Measurements from ENCODE around the gene RCC2. TPM values are rescaled to one million over a fixed set of nuclear protein-coding genes. Genes with fewer than 3 reads are reported as not detected.
"Not testable (repeated sequence)": the region's sequence is repeated elsewhere in the genome, so short reads cannot be mapped to it uniquely, and the experiment has no call there.

The RCC2 gene
- total RNA-seq, 1 donor from 2014 or later = 10.9 TPM

DNA sequence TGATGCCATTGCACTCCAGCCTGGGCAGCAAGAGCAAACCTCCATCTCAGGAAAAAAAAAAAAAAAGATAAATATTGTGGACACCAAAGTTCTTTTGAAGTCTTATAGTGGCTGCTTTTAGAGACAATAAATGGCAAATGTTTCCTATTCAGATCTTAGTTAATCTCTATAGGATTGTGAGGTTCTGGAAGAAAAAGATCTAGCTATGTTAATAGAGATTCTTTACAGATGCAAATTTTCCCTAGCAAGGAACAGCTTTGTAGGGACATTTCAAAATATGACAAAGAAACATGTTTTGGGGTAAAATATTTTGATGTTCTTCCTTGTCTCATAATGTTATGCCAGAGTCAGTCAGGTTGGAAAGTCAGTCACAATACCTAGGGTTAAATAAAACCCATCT, 24.5 kb upstream of the RCC2 start:
- TF ChIP-seq, protein P1, sequence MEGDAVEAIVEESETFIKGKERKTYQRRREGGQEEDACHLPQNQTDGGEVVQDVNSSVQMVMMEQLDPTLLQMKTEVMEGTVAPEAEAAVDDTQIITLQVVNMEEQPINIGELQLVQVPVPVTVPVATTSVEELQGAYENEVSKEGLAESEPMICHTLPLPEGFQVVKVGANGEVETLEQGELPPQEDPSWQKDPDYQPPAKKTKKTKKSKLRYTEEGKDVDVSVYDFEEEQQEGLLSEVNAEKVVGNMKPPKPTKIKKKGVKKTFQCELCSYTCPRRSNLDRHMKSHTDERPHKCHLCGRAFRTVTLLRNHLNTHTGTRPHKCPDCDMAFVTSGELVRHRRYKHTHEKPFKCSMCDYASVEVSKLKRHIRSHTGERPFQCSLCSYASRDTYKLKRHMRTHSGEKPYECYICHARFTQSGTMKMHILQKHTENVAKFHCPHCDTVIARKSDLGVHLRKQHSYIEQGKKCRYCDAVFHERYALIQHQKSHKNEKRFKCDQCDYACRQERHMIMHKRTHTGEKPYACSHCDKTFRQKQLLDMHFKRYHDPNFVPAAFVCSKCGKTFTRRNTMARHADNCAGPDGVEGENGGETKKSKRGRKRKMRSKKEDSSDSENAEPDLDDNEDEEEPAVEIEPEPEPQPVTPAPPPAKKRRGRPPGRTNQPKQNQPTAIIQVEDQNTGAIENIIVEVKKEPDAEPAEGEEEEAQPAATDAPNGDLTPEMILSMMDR (IDR thresholded peaks at IDR 0.05; ENCODE audit: borderline replicate concordance) = no peak
- DNase-seq = no peak
- no peaks in the 10 kb centered on the region for H3K4me1 ChIP-seq
- intact Hi-C loops (cut with micrococcal nuclease) = no loop called here
- no peak overlapping the region for H3K27ac ChIP-seq (replicated peaks)
- H3K9me3 ChIP-seq (replicated peaks) = no peaks in the 10 kb centered on the region
- no peak overlapping the region for H3K4me3 ChIP-seq
- no peaks in the 10 kb centered on the region for H3K36me3 ChIP-seq
- peaks cover 34% of the 10 kb centered on the region for H3K27me3 ChIP-seq (ENCODE audit: low read depth)

DNA sequence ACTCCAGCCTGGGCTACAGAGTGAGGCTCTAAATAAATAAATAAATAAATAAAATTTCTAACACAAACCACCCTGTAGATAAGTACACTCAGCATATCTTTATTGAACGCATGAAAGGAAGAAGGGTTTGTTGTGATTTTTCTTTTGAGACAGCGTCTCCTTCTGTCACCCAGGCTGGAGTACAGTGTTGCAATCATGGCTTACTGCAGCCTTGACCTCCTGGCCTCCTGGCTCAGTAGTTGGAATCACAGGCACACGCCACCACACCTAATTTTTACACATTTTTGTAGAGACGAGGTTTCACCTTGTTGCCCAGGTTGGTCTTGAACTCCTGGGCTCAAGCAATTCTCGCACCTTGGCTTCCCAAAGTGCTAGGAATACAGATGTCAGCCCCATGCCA, 23.2 kb upstream of the RCC2 start:
- TF ChIP-seq, protein P1 (IDR thresholded peaks at IDR 0.05; ENCODE audit: borderline replicate concordance) = no peak
- H3K9me3 ChIP-seq (replicated peaks) = no peaks in the 10 kb centered on the region
- intact Hi-C loops (cut with micrococcal nuclease) = no loop called here
- H3K36me3 ChIP-seq = no peaks in the 10 kb centered on the region
- H3K4me3 ChIP-seq = no peak overlapping the region
- no peaks in the 10 kb centered on the region for H3K4me1 ChIP-seq
- DNase-seq = no peak
- H3K27ac ChIP-seq (replicated peaks) = no peak overlapping the region
- H3K27me3 ChIP-seq (ENCODE audit: low read depth) = peaks cover 30% of the 10 kb centered on the region

DNA sequence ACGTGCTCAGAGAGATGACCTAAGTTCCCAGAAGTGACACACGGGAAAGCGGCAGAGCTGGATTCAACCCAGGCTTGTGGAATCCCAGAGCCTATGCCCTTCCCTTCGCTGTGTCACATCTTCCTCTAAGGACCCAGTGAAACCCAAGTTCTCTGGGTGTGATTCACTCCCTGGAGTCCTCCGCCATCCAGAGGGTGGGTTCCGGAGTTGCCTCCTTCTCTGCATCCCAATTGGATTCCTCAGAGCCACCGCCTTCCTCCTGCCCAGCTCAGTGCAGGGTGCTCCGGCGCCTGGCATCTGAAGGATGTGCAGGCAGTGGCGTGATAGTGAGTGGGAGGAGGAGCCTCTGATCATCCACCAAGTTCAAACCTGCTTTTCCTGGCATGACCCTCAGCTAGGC, 20.7 kb upstream of the RCC2 start:
- no peak overlapping the region for H3K4me3 ChIP-seq
- intact Hi-C loops (cut with micrococcal nuclease) = no loop called here
- no peaks in the 10 kb centered on the region for H3K4me1 ChIP-seq
- no peaks in the 10 kb centered on the region for H3K9me3 ChIP-seq (replicated peaks)
- no peaks in the 10 kb centered on the region for H3K36me3 ChIP-seq
- peaks cover 23% of the 10 kb centered on the region for H3K27me3 ChIP-seq (ENCODE audit: low read depth)
- no peak overlapping the region for H3K27ac ChIP-seq (replicated peaks)
- TF ChIP-seq, protein P1 (IDR thresholded peaks at IDR 0.05; ENCODE audit: borderline replicate concordance) = no peak
- no peak for DNase-seq

DNA sequence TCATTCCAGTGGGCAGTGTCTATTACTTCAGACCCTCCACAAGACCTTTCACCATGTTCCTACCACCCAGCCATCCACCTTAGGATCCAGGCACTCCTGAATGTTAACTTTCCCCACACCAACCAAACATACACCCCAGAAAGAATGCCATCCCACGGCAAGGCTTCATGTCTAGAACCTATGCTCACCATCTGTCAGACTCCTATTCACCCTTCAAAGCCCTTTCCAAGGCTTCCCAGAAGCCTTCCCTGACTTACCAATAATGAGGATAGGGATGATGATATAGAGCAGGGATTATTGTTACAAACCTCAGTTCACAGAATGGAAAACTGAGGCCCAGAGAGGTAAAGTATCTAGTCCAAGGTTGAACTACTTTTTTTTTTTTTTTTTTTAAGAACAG, 19.3 kb upstream of the RCC2 start:
- Histone ChIP-seq H3K9me3 (replicated peaks) (no peaks in the 10 kb centered on the region), H3K4me1 (no peaks in the 10 kb centered on the region), H3K36me3 (no peaks in the 10 kb centered on the region), H3K27ac (replicated peaks) (no peak overlapping the region), H3K27me3 (ENCODE audit: low read depth) (peaks cover 23% of the 10 kb centered on the region), H3K4me3 (no peak overlapping the region)
- no peak for DNase-seq
- intact Hi-C loops (cut with micrococcal nuclease) = no loop called here
- TF ChIP-seq, protein P1 (IDR thresholded peaks at IDR 0.05; ENCODE audit: borderline replicate concordance) = no peak

DNA sequence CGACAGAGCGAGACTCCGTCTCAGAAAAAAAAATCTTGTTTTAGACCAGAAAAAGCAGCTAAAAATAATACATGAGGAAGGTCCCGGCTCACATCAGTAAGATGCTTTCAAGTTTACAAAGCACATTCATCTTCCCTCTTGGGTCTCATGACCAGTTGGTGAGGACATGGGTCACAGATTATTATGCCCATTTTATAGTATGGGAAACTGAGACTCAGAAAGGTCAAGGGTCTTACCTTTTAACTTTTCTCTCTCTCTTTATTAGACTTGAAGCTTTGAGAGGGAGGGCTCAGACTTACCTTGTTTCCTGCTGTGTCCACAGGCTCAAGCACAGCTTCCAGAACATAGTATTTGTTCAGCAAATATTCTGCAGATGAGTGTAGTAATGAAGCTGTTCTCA, 13.2 kb upstream of the RCC2 start:
- no peak for DNase-seq
- no peaks in the 10 kb centered on the region for H3K36me3 ChIP-seq
- TF ChIP-seq, protein P1 (IDR thresholded peaks at IDR 0.05; ENCODE audit: borderline replicate concordance) = no peak
- intact Hi-C loops (cut with micrococcal nuclease) = no loop called here
- H3K27me3 ChIP-seq (ENCODE audit: low read depth) = peaks cover 38% of the 10 kb centered on the region
- H3K4me3 ChIP-seq = no peak overlapping the region
- no peaks in the 10 kb centered on the region for H3K9me3 ChIP-seq (replicated peaks)
- H3K4me1 ChIP-seq = no peaks in the 10 kb centered on the region
- no peak overlapping the region for H3K27ac ChIP-seq (replicated peaks)

DNA sequence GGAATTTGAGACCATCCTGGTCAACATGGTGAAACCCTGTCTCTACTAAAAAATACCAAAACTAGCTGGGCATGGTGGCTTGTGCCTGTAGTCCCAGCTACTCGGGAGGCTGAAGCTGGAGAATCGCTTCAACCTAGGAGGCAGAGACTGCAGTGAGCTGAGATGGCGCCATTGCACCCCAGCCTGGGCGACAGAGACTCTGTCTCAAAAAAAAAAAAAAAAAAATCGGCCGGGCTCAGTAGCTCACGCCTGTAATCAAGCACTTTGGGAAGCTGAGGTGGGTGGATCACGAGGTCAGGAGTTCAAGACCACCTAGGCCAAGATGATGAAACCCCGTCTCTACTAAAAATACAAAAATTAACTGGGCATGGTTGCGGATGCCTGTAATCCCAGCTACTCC, 12.7 kb upstream of the RCC2 start:
- H3K9me3 ChIP-seq (replicated peaks); H3K4me3 ChIP-seq; H3K4me1 ChIP-seq; DNase-seq; H3K27ac ChIP-seq (replicated peaks); H3K36me3 ChIP-seq; intact Hi-C loops (cut with micrococcal nuclease): not testable (repeated sequence)
- H3K27me3 ChIP-seq (ENCODE audit: low read depth) = peaks cover 38% of the 10 kb centered on the region

Data from left ventricle myocardium inferior (tissue), 1 donor.